OCI-LY1 (cell line): ENCODE results near the gene LIPT1.

Experiments used
- EZH2 ChIP-seq: fragments of 200-600 bp; sonication (generic), shearing (Covaris generic); IDR thresholded peaks from 2 replicates; pipeline ENCODE4 v1.8.0; 2017; ENCODE audit warnings: borderline replicate concordance, mixed run types, mild to moderate bottlenecking, antibody characterized with exemption, low read length, moderate library complexity, mixed read lengths
- TF ChIP-seq, protein P1 (sequence below): fragments of 200-600 bp; sonication (generic), shearing (Covaris generic); IDR thresholded peaks from 2 replicates; pipeline ENCODE4 v1.5.1; 2017; ENCODE audit warnings: mild to moderate bottlenecking, antibody characterized with exemption, low read length, moderate library complexity, mixed read lengths

DNA sequence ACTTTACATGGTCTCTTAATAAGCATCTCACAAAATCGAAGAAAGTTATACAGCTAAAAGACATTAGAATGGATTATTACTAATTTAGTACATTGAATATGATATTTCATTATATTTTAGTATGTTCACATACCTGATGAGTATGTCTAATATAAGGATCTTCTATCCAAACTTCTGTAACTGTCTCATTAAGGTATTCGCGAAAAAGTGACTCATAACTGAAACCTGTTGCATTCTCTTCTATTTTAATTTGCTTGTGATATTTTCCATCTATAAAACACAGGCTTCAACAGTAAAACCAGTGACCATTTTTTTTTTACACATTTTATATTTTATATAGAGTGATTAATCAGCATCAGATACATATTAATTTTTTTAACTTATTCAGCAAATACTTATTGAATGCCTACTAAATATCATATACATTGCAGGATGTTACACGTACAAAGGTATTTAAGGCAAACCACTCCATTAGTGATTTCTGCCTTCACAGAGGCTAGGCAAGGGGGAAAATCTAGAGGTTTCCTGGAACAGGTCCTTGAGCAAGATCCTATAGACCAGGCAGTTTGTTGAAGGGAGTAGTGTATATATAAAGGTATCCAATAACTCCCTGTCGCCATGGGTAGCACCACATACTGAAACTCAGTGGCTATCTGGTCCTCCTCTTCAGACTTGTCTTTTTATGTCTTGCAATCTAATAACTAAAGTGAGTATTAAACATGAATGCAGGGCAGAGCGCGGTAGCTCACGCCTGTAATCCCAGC, 16.8 kb downstream of the LIPT1 start:
- TF ChIP-seq, protein P1, sequence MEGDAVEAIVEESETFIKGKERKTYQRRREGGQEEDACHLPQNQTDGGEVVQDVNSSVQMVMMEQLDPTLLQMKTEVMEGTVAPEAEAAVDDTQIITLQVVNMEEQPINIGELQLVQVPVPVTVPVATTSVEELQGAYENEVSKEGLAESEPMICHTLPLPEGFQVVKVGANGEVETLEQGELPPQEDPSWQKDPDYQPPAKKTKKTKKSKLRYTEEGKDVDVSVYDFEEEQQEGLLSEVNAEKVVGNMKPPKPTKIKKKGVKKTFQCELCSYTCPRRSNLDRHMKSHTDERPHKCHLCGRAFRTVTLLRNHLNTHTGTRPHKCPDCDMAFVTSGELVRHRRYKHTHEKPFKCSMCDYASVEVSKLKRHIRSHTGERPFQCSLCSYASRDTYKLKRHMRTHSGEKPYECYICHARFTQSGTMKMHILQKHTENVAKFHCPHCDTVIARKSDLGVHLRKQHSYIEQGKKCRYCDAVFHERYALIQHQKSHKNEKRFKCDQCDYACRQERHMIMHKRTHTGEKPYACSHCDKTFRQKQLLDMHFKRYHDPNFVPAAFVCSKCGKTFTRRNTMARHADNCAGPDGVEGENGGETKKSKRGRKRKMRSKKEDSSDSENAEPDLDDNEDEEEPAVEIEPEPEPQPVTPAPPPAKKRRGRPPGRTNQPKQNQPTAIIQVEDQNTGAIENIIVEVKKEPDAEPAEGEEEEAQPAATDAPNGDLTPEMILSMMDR, result no peak
- TF ChIP-seq EZH2, result no peak
